HG03439 (cell line): ENCODE data around the gene PSMB5.

ENCODE experiments used
- ATAC-seq: cut with Tn5 transposase; IDR thresholded peaks from one replicate; pipeline ENCODE4 v1.9.1; 2021; ENCODE audit warnings: mild to moderate bottlenecking, moderate library complexity; ENCODE audit not compliant: unreplicated experiment

Gene PSMB5

DNA sequence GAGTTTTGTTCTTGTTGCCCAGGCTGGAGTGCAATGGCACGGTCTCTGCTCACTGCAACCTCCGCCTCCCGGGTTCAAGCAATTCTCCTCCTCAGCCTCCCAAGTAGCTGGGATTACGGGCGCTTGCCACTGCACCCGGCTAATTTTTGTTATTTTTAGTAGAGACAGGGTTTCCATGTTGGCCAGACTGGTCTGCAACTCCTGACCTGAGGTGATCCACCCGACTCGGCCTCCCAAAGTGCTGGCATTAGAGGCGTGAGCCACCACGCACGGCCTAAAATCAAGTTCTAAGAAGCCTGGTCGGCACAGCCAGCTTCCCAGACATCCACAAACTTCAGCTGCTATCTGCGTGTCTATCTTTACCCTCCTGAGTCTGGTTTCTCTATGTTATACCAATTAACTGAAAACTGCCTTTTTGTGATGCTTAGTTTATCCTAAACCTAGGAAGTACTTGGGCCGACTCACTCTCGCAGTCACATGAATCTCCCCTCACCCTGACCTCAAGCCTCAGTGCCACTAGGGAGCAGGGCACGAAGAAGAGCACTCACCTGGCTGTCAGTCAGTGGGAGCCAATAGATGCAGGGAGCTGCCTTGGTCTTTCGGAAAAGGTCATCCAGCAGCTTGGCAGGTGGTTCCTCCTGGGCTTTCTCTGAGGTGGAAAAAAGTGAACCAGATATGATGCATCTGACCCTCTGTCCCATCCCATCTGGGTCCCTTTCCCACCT lies 26.0 kb upstream of the PSMB5 start:
- no peak for ATAC-seq

DNA sequence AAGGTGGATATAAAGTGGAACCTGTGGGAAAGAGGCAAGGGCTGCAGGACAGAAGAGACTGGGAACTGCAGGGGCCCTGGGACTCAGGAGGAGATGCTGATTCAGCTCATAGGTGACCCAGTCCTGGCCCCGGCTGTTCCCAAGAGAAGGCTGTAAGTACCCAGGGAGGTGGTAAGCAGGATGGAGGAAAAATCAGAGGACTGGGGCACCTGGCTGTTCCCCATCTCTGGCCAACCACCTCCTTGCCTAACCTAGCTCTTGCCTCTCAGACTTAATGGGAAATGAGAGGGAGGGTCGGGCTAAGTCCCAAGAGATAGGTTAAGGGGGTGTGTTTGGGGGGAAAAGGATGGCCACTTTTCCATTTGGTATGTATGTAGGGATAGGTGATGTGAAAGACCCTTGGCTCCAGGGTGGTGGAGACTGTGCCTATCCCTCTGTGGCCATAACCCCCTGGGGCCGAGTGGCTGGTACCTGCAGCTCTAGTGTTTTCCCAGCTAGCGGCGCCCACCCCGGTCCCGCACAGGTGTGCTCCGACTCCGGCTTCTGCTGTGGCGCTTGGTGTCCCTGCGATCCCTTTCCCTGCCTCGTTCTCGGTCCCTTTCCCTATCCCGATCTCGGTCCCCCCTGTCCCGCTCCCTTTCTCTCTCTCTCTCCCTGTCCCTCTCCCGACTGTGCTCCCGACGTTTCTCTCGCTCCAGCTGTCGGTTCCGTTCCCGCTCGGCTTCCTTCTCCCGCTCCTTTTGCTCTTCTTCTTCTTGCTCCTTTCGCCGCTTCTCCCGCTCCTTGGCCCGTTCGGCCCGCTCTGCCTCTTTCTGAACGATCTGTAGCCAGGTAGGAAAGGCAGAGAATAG lies 24.2 kb upstream of the PSMB5 start:
- no peak for ATAC-seq

DNA sequence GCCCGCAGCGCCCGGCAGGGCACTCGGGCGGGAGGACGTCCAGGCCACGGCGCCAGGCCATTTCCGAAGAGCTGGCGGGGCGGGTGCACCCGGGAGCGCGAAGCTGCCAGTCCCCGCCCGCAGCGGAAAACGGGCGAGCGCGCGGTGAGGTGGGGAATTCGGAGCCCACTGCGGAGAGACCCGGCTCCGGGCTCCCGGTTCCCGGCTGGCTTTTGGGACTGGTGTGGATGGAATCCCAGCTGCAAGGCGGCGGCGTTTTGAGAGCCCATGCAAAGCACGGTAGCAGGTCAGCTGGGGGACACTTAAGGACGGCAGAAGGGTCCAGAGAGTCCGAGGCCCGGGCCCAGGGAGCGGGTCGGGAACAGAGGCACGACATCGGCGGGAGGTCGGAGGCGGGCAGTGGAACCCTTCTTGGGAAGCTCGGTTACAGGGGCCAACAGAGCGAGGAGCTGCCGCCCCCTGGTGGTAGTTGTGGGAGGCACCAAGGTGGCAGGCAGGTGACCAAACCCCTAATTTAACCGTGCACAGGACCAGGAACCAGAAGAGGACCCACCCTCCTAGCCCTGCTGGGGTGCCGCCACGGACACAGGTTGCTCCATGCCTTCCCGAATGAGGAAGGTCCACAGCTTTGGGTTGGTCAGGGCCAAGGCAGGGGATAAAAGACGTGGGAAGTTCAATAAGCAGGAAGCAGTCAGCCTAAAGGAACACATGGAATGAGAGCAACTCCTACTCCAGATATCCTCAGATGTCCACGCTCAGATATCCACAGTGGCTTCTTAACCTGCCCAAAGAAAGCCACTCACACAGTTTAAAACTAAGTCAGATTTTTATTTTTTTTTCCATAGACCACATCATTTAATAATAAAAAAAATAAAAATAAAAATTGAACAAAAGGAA lies 23.3 kb upstream of the PSMB5 start:
- ATAC-seq: peak; percentile 62

- peak; percentile 31 for ATAC-seq
Observed at GRCh38 chr14:23056956-23057756, 22.5 kb upstream of the PSMB5 start, which contains the start of gene CDH24. Gene CDH24 (minus strand): TSS chr14:23057520. CDS start chr14:23055733, 1,787 bp downstream.

DNA sequence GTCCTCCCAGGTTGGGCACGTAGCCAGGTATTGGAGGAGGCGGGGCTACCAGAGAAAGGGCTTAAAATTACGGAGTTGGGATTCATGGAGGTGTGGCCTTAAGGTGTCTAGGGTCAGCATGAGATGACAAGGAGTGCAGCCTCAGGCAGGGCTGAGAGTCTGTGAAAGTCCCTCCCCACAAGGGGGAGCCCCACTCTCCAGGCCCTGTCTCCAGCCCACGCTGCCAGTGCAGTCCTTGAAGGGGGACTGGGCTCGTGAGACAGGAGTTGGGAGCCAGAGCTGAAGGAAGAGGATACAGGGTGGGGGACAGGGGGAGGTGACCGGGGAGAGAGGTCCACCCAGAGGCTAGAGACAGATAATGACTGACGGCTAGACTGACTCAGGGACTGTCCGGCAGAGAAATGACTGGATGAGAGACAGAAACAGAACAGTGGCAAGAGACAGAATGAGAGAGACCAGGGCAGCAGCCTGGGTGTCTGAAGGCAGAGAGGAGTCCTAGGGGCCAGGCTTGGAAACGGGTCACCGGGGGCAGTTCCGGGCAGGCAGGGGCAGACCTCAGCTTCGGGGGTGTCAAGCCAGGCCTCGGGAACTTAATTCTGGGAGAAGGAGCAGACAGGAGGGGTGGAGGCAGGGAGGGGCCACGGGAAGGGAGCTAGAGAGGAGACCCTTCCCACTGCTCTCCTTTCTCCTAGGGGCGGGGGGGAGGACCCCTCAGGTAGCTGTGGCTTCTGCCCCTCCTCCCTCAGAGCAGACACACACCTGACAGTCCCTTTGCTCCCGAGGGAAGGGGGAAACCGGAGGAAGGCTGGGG lies 21.6 kb upstream of the PSMB5 start:
- ATAC-seq: peak; percentile 50

DNA sequence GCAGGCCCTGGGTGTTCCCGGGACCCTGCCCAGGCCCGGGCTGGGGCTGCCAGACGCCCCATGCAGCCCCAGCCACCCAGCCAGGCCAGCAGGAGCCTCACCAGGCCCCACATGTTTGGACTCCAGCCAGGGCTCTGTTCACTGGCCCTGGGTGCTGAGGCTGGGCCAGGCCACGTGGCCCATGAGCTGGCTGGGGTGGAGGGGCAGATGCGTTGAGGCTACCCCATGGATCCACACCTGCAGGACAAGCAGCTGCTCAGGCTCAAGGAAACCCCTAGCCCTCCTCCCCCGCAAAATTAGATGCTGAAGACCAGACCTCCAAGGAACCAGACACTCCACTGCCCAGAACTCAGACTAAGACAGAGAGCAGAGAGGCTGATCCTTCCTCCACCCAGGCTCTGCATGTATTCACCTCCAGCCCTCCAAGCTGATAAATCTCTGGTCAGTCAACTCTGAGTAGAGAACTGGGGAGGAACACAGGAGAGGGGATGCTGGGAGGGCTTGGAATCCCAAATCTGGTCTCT lies 21.0 kb upstream of the PSMB5 start:
- ATAC-seq: no peak

DNA sequence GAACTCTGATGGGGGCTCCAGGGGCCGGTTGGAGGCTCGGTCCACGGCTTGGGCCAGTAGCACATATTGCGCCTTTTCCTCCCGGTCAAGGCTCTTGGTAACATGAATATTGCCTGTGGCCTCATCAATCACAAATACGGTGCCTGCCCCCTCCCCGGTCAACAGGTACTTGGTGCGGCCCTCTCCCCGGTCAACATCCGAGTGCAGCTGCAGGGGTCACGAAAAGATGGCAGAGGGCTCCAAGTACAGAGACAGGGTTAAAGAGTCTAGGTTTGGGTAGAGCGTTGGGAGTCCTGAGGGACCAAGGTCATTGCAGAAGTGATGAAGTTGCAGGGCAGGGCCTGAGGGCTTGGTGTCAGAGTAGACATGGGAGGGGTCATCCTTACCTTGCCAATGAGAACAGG lies 20.4 kb upstream of the PSMB5 start:
- ATAC-seq: no peak

GRCh38 chr14:23054000-23054811 lies 19.5 kb upstream of the PSMB5 start:
- ATAC-seq: no peak

GRCh38 chr14:23053426-23053825 lies 18.7 kb upstream of the PSMB5 start:
- ATAC-seq: no peak

DNA sequence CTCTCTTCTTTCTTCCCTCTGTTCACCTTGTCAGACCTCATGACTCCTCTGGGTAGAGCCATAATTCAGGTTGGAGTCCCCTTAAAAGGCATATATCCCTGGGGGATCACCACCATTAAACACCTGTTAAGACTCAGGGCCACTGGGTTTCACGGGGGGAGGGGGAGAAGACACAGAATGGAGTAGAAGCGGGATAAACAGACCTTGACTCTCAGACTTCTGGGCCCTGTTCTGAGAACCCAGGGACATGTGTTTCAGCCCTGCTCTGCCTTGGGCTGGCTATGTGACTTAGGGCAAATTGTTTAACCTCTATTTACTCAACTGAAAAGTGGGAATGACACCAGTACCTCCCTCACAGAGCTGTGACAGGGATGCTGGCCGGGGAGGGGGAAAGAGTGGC lies 18.0 kb upstream of the PSMB5 start:
- no peak for ATAC-seq

- ATAC-seq: no peak
Observed at GRCh38 chr14:23052182-23052623, 17.5 kb upstream of the PSMB5 start.

GRCh38 chr14:23051141-23052057 lies 16.7 kb upstream of the PSMB5 start:
- no peak for ATAC-seq

- no peak for ATAC-seq
Observed at GRCh38 chr14:23049011-23049410, 14.3 kb upstream of the PSMB5 start.

DNA sequence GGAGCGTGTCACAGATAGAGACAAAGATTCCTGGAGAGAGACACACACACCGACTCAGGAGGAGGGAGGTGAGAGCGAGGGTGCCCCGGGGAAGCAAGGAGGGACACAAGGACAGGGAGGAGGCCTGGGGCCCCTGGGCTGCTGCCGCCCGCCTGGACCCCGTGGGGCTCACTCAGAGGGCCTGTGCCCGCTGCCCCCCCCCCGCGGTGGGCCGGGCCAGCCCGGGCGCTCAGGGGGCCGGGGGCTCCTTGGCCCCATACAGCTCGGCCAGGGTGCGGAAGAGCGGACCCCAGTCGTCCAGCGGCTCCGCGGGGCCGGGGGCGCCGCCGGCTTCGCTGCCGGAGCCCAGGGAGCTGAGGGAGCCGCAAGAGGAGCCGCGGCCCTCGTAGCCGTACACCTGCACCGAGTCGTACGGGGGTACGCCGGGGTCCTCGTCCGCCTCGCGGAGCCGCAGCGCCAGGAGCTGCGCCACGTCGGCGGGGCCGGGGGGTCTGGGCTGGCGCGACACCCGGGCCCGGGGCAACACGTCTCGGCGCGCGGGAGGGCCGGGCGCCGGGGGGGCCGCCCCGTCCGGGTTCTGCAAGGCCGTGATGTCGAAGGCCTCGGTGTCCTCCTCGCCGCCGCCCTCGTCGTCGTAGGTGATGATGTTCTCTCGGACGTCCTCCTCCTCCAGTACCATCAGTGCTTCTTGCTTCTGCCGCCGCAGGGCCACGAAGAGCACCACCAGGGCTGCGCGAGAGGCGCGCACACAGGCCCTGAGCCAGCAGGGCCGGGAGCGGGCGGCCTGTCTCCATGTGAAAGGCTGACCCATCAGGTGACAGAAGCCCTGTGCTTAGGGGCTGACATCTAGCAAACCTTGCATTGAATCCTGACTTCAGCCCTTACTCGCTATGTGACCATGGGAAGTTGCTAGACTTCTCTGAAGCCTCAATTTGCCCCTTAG lies 13.3 kb upstream of the PSMB5 start:
- ATAC-seq: no peak

GRCh38 chr14:23047034-23047634 lies 12.4 kb upstream of the PSMB5 start:
- ATAC-seq: no peak
